Activated T-cell treated with anti-CD3 and anti-CD28 coated beads, Interleukin-2, amount 50 U/mL, for 1 hour (primary cell): ENCODE measurements around the gene UGT1A8.

ENCODE experiments used
- DNase-seq: peaks from one replicate; pipeline ENCODE4 v3.0.0-alpha.2; 2020

The UGT1A8 gene

DNA sequence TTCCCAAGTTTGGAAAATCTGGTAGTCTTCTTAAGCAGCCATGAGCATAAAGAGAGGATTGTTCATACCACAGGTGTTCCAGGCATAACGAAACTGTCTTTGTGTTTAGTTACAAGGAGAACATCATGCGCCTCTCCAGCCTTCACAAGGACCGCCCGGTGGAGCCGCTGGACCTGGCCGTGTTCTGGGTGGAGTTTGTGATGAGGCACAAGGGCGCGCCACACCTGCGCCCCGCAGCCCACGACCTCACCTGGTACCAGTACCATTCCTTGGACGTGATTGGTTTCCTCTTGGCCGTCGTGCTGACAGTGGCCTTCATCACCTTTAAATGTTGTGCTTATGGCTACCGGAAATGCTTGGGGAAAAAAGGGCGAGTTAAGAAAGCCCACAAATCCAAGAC, 154.7 kb downstream of the UGT1A8 start:
- DNase-seq, result no peak

DNA sequence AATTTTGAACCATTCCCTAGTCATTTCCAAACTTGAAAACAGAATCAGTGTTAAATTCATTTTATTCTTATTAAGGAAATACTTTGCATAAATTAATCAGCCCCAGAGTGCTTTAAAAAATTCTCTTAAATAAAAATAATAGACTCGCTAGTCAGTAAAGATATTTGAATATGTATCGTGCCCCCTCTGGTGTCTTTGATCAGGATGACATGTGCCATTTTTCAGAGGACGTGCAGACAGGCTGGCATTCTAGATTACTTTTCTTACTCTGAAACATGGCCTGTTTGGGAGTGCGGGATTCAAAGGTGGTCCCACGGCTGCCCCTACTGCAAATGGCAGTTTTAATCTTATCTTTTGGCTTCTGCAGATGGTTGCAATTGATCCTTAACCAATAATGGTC, 155.2 kb downstream of the UGT1A8 start:
- no peak for DNase-seq

DNA sequence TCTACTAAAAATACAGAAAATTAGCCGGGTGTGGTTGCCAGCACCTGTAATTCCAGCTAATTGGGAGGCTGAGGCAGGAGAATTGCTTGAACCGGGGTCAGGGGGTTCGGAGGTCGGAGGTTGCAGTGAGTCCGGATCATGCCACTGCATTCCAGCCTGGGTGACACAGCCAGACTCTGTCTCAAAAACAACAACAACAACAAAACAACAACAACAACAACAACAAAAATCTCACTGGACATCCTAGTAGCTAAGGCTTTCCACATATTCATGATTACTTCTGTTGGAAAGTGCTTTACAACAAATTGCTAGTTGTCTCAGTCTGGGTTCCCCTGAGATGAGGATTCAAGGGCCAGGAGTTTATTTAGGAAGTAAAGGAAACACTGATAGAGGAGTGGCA, 156.4 kb downstream of the UGT1A8 start:
- DNase-seq, result no peak

DNA sequence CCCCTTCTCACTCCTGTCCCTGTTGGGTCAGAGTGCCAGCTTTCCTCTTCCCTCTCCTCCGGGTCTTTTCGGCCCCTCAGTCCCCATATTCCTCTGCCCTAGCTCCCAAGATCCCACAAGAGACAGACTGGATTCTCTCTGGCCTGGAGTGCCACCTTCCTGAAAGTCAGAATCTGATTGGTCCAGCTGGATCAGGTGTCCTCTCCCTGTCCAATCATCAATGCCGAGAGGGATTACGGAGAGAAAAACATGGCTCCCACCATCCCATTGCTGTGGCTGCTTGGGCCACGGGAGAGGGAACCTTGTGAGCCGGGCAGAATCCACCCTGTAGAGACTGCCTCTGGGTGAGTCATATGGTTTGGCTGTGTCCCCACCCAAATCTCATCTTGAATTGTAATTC, 158.0 kb downstream of the UGT1A8 start:
- DNase-seq, result no peak

DNA sequence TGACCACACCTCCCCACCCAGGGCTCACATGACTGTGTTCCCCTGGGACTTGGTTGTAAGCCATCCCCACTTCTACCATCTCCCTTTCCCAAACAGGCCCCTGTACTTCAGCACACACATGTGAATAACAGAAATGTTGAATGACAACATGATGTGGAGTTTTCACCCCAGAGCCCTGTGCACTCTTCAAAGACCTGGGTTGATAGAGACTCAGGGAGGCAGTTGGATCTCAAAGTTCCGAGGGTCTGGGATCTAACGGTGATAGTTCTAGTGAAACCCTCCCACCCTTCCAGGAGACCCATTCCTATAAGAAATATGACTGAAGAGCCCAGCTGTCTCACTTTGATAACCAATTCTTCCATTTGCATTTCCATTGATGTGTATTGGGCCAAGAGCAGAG, 160.6 kb downstream of the UGT1A8 start, which contains the start of gene MROH2A:
TSS of gene MROH2A (plus strand) at position 301 of the 400 bp plus-strand sequence. CDS start 1,029 bp downstream, outside the sequence.
- no peak for DNase-seq

DNA sequence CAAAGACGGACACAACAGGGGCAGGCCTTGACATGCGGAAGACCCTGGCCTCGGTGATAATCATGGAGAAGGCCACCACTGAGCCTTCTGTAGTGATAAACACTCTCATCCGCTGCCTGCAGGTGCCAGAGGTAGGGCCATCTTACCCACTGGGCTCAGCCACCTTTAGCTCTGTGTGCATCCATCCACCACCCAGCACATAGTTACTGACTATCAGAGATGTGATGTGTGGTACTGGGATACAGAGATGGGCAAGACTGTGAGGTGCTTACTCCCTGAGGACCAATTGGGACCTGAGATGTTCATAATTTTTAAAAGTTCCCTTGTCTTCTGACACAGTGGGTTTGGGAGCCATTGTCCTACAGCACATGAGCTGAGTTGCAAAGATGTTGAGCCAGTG, 162.3 kb downstream of the UGT1A8 start:
- DNase-seq, result no peak

DNA sequence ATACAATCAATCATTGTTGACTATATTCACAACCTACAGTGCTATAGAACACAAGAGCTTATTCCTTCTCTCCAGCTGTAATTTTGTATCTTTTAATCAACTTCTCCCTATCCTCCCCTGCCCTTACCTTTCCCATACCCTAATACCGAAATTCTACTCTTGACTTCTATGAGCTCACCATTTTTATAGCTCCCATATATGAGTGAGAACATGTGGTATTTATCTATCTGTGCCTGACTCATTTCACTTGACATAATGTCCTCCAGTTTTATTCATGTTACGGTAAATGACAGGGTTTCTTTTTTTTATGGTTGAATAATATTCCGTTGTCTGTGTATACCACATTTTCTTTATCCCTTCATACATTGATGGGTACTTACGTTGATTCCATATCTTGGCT, 163.3 kb downstream of the UGT1A8 start:
- DNase-seq, result no peak

DNA sequence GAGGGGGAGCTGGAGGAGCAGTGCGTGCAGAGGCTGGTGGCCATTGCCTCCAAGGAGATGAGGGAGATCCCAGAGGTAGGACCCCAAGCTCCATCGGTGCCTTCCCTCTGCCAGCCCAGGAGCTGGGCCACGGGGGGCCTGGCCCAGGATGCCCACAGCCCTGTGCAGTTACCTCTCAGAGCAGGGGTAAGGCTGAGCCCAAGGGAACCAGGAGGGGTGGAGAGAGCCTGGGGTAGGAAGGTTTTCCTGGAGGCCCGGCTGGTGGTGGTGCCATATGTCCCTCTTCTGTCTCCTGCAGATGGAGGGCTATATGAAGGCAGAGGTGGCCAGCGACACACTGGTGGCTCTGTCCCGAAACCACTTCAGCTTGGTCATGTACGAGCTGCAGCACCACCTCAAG, 172.1 kb downstream of the UGT1A8 start:
- no peak for DNase-seq

DNA sequence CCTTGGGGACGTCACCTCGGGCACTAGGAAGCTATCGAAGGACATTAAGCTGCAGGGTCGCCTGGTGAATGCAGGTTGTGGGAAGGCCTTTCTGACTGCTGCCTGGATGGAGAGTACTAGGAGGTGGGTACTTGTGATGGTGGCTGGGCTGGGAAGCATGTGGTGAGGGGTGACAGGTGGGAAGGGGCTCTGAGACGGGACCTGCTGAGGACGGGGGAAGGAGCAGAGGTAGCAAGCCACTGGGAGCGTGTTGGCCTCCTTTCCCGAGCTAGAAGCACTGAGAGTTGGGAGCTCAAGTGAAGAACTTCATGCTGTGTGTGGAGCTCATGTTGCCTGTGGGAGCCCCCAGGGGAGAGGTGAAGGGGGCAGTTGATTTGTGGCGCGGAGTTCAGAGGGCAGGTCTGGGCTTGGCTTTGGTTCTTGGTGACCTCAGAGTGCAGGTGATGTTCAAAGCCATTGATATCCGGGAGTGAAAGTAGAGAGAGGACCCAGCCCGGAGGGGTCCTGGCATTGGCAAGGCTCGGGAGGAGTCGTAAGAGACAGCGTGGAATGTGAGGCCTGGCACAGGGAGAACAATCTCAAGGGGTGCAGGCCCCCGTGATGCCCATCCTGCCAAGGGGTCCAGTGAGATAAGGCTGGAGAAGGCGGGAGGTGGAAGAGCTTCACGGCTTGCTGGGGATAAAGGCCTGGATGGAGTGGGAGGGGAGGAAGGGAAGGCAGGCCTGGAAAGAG, 173.9 kb downstream of the UGT1A8 start:
- DNase-seq, result no peak

DNA sequence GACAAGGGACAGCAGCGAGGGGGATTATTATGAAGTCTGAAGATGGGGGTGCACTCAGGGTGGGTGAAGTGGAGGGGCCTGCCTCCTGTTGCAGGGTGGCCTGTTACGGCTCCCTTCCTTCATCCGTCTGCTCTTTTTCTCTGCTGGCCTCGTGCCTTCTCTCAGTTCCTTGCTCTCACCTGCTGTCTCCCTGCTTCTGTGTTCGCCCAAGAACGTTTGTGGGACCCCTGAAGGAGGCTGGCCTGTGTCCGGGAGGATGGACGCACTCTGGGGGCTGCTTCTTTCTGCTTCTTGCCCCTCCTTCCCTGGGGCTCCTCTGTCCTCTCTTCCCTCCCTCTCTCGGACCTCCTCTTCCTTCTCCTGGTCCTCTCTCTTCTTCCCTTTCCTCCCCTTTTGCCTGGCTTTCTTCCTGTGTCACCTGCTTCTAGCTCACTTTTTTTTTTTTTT, 174.5 kb downstream of the UGT1A8 start:
- DNase-seq, result no peak

DNA sequence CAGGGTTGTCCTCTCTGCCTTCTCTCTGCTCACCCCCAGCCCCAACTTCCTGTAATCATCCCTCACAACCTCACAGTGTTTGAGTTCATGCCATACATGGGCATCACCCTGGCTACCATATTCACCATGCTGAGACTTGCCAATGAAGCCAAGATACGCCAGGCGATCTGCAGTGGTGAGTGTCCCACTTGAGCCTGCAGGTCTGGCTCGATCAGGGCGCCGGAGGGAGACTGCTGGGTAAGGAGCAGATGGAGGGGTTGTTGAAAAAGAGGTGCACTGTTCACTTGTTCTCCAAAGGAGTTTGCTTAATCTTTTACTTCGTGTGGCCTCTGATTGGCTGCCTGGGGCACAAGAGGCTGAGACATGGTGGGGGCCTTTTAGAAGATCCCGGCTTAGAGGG, 175.3 kb downstream of the UGT1A8 start:
- DNase-seq, result no peak

DNA sequence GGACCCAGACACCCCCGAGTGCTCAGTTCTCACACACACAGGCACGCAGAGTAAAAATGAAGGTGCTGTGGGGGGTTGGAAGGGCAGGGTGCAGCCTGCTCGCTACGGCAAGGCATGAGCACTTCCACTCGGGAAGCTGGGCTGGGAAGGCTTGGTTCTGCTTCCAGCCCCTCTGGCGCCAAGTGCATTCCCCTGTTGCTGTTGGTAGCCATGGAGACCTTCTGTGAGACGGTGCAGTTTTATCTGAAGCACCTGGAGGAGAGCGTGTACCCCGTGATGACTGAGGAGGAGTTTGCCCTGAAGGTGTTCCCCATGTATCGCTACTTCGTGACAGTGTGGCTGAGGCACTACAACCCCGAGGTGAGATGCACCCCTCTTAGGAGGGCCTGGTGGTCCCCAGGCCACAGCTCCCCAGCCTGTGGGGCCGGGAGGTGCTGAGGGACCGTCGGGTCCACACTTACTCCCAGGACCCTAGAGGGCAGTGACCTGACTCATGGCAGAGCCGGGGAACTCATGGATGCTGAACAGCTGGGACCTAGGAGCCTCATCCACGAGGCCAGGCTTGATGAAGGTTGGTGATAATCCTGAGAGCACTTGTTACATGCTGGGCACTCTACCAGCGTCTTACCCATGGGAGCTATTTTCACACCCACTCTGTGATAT, 176.2 kb downstream of the UGT1A8 start:
- no peak for DNase-seq

DNA sequence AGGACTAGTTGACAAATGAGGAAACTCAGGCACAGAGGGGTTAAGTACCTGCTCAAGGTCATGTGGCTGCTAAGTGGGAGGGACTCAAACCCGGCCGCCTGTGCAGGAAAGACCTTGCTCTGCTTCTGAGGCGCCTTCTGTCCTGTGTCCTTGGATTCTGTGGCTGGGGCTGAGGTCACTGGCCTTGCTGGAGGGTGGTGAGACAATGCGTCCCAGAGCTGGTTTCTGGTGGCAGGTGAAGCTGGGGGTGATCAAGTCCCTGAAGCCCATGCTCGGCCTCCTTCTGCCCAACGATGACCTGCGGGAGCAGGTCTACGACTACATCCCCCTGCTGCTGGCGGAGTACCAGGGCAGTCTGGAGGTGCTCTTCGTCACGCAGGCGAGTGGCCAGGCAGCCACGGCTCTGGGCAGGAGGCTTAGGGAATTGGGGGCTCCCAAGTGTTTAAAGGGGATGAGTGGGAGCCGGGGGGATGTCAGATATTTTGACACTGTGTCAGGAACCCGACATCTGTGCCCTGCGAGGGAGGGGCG, 176.8 kb downstream of the UGT1A8 start:
- DNase-seq, result no peak

DNA sequence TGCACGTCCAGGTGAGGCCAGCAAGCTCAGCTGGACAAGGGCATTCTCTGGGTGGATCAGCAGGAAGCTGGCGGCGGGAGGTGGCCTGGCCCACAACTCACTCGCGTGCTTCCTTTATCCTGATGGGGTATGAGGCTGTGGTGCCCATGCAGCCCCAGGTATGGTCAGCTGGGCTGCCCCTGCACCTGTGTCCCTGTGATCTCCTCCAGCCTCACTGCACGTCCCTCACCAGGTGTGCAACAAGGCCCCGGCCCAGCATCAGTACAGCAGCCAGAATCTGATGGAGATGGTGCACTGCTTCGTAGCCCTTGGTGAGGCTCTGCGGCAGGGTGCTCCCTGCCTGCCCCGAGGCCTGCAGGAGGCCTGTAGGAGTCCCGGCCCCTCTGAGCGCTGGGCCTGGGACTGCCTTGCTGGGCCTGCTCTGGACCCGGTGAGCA, 178.3 kb downstream of the UGT1A8 start:
- no peak for DNase-seq

DNA sequence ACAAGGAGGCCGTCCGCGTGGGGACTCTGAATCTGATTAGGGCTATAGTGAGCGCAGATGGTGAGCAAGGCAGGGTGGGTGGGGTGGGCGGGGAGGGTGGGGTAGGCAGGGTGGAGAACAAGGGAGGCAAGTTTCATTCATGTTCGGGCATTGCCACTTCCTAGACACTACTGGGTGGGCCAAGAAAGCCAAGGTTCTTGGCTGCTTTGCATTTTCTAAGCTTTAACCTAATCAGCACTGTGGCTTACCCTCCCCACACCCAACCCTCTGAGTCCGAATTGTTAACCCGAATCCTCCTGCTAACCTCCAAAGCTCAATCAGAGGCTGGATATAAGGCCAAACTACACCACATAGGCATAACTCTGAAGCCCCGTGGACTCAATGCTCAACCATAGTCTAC, 178.8 kb downstream of the UGT1A8 start:
- no peak for DNase-seq

DNA sequence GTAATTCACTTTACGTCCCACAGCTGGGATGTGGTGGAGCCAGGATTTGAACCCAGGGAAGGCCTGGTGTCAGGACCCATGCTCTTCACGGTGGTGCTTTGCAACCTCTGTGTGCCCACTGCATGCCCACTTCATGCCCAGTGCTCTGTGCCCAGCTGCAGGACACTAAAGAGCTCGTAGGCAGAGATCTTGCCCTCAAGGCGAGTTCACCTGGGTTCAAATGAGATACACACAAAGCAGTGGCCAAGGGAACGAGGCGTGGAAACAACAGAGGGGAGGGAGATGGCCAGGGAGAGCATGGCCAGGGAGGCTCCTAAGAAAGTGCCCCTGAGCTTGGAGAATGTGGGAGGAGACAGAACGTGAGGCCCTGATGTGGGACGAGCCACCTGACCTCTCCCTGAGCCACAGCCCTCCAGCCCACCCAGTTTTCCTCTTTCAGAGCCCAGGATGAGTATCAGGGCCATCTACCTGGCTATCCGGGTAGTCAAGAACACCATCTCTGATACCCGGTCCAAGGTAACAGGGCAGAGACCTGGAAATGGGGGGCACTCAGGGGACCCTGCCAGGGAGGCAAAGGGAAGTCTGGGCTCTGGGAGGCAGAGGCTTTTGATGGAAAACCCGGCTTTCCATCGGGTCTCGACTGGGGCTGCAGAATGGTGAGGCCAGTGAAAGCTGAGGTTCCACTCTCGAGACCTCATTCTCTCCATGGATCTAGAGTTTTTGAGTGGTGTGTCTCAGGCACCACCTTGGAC, 181.1 kb downstream of the UGT1A8 start:
- DNase-seq, result no peak

DNA sequence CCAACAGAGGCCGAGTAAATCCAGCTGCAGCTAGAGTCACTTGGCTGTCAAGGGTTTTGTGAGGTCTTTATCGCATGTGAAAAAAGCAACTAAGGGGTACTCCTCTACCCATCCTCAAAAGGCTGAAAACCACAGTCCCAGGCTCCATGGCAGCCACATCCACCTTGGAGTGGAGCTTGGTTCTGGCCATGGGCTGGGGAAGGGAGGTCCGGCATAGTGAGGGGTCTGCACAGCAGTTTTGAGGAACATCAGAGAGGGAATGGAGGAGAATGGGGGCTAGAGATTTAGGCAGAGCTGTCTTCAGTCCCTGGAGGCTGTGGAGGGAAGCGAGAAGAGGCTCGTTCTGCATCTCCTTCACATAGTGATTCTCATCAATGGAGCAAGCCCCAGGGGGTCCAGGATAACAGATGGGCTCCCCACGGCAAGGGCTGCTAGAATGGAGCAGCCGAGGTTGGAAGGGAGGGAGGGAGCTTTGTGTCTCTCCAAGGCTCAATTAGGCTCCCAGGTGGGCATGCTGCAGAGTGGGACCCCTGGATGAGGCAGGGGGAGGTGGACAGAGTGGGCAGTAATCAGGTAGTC, 181.7 kb downstream of the UGT1A8 start:
- DNase-seq, result no peak

DNA sequence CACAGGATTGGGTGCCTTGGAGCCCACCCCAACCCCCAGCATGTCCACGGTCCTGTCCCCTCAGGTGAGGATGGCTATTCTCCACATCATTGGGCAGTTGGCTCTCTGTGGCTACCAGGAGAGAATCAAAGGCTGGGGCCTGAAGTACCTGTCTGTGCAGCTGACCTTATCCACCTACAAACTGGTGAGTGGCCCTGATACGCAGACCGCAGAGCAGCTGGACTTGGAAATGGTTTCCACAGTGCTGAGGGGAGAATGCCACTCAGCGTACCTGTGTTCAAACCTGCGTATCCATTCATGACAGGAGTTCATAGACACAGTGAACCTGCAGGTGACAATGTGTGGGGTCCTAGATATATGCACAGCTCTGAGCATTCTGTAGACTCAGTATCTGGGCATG, 182.3 kb downstream of the UGT1A8 start:
- DNase-seq, result no peak

DNA sequence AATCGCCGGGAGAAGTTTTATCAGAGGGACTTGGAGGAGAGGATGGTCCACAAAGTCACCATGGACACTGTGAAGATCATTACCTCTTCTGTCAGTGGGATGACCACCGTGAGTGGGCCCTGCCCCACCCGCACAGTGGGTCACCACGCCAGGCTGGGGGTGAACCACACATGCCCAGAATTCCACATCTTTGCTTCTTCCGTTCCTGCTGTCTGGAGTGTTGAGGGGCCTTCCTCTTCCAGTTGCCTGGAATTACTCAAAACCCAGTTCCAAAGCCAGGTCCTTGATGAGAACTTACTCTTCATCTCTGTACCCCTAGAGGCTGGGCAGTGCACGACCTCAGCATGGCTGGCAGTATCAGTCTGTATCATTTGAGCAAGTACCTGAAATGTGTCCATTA, 182.8 kb downstream of the UGT1A8 start:
- no peak for DNase-seq

DNA sequence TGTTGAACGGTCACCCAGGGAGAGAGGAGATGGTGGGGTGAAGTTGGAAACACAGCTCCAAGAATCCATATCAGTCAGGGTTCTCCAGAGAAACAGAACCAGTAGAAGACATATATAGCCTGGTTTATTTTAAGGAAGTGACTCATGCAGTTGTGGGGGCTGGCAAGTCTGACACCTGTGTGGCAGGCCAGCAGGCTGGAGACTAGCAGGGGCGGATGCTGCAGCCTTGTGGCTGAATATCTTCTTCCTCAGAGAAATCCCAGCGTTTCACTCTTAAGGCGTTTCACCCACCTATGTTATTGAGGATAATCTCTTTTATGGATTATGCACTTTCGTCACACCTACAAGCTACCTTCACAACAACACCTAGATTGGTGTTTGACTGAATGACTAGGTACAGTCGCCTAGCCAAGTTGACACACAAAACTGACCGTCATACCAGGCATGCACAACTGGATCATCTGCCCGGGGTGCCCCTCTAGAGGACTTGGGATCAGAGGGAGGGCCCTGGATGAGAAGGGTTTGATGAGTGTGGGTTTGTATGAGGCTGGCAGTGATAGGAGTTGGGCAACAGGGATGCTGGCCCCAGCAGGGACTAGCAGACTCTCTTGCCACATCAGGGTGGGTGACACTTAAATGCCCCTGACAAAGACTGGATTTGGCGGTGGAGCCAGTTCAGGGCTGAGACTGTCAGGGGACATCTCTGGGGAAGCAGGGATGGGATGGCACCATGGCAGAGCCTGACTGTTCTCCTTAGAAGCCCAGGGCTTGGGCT, 184.1 kb downstream of the UGT1A8 start:
- DNase-seq, result no peak

DNA sequence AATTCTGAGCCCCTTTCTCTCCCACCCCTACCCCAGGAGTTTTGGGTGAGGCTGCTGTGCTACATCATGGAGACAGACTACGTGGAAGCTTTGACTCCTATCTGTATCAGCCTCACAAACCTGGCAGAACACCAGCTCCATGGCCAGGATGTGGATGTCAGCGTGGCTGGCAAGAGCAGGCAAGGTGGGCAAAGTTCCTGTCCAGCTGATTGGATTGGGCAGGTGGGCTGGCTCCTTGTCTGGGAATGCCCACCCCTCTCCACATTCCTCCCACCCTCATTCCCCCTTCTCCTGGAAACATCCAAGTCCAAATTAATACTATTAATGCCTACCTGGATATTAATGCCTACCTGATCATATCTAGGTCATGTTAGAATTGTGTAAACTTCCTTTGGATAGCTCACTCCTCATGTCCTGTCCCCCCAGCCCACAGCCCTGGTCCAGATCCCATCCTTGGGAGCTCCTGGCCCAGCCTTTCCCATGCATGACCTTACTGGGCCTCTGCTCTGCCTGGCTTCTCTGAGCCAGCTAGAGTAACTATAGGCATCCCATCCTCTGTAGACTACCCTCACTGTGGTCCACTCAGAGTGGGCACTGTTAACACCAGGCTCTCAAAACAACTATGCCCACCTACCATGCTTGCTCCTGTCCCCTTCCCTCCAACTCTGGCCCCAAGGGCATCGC, 184.8 kb downstream of the UGT1A8 start:
- no peak for DNase-seq
